Trophoblast cell (in vitro differentiated cells and primary cell): ENCODE data around the gene OGFR.

Experiments
- DNase-seq, 2 donors: peaks; one replicate each; pipeline ENCODE4 v3.0.0-alpha.2; 2016
- H2AFZ ChIP-seq: 2 replicates; pipeline ENCODE4 v1.6.1; 2013; ENCODE audit warnings: low read length, moderate library complexity, mild to moderate bottlenecking; ENCODE audit not compliant: insufficient read depth, poor library complexity
- H2AK5ac ChIP-seq: 2 replicates; pipeline ENCODE4 v1.6.1; 2013; ENCODE audit warnings: mild to moderate bottlenecking, low read length
- H2BK120ac ChIP-seq: 2 replicates; pipeline ENCODE4 v1.6.1; 2013; ENCODE audit warnings: low read length, mild to moderate bottlenecking, moderate library complexity; ENCODE audit not compliant: insufficient read depth, poor library complexity
- H2BK12ac ChIP-seq: 2 replicates; pipeline ENCODE4 v1.6.1; 2013; ENCODE audit warnings: mild to moderate bottlenecking, low read length, moderate library complexity
- H2BK5ac ChIP-seq: 2 replicates; pipeline ENCODE4 v1.6.1; 2013; ENCODE audit warnings: low read length, low read depth, moderate library complexity, mild to moderate bottlenecking; ENCODE audit not compliant: poor library complexity
- H3K14ac ChIP-seq: 2 replicates; pipeline ENCODE4 v1.6.1; 2013; ENCODE audit warnings: mild to moderate bottlenecking, low read length
- H3K18ac ChIP-seq: 2 replicates; pipeline ENCODE4 v1.6.1; 2013; ENCODE audit warnings: mild to moderate bottlenecking, low read length
- H3K23ac ChIP-seq: 2 replicates; pipeline ENCODE4 v1.6.1; 2013; ENCODE audit warnings: low read length
- H3K27ac ChIP-seq: 2 replicates; pipeline ENCODE4 v1.5.1; 2013; ENCODE audit warnings: low read depth, mild to moderate bottlenecking, inconsistent platforms, low read length, moderate library complexity
- H3K27me3 ChIP-seq: 2 replicates; pipeline ENCODE4 v1.6.1; 2013; ENCODE audit warnings: inconsistent platforms, mild to moderate bottlenecking, low read length, moderate library complexity; ENCODE audit not compliant: insufficient read depth
- H3K36me3 ChIP-seq, 2 experiments: 1 replicate in 1 of 2; 2 replicates in 1 of 2; pipeline ENCODE4 v1.6.1; 2013; ENCODE audit warnings: low read length in 2 of 2, mild to moderate bottlenecking in 2 of 2, moderate library complexity in 1 of 2; ENCODE audit not compliant: insufficient read depth in 2 of 2, control insufficient read depth in 1 of 2
- H3K4ac ChIP-seq: 2 replicates; pipeline ENCODE4 v1.6.1; 2013; ENCODE audit warnings: low read depth, mild to moderate bottlenecking, low read length, moderate library complexity
- H3K4me1 ChIP-seq, 2 experiments: 1 replicate in 1 of 2; 2 replicates in 1 of 2; pipeline ENCODE4 v1.6.1; 2013; ENCODE audit warnings: low read length in 2 of 2, mild to moderate bottlenecking in 2 of 2, moderate library complexity in 1 of 2; ENCODE audit not compliant: insufficient read depth in 2 of 2, control insufficient read depth in 1 of 2
- H3K4me2 ChIP-seq: 2 replicates; pipeline ENCODE4 v1.6.1; 2013; ENCODE audit warnings: inconsistent platforms, mild to moderate bottlenecking, low read length, moderate library complexity
- H3K4me3 ChIP-seq: 2 replicates; pipeline ENCODE4 v1.5.1; 2013; ENCODE audit warnings: mild to moderate bottlenecking, low read depth, low read length, inconsistent platforms
- H3K79me1 ChIP-seq: one replicate; pipeline ENCODE4 v1.6.1; 2013; ENCODE audit warnings: low read length
- H3K79me2 ChIP-seq: 2 replicates; pipeline ENCODE4 v1.6.1; 2013; ENCODE audit warnings: low read length, mild to moderate bottlenecking; ENCODE audit not compliant: control insufficient read depth, insufficient read depth, poor library complexity
- H3K9ac ChIP-seq: 2 replicates; pipeline ENCODE4 v1.6.1; 2013; ENCODE audit warnings: mild to moderate bottlenecking, low read length
- H3K9me3 ChIP-seq: 2 replicates; pipeline ENCODE4 v1.6.1; 2013; ENCODE audit warnings: low read depth, mild to moderate bottlenecking, control low read depth, inconsistent platforms, low read length; ENCODE audit not compliant: insufficient read depth
- H4K12ac ChIP-seq: 2 replicates; pipeline ENCODE4 v1.6.1; 2013; ENCODE audit warnings: low read depth, mild to moderate bottlenecking, low read length, moderate library complexity
- H4K8ac ChIP-seq: 2 replicates; pipeline ENCODE4 v1.6.1; 2013; ENCODE audit warnings: low read depth, mild to moderate bottlenecking, low read length, moderate library complexity
- H4K91ac ChIP-seq: one replicate; pipeline ENCODE4 v1.6.1; 2013; ENCODE audit warnings: low read depth, mild to moderate bottlenecking, low read length, moderate library complexity
- WGBS: extraction: QIAGEN DNeasy Blood & Tissue Kit; methylation state at CpG from one replicate; pipeline ENCODE4 v1.1.7; 2013; ENCODE audit warnings: missing lambda C conversion rate; ENCODE audit not compliant: insufficient read length, insufficient coverage; ENCODE audit errors: extremely low coverage; 5-methylcytosine and 5-hydroxymethylcytosine counted together

The OGFR gene

DNA sequence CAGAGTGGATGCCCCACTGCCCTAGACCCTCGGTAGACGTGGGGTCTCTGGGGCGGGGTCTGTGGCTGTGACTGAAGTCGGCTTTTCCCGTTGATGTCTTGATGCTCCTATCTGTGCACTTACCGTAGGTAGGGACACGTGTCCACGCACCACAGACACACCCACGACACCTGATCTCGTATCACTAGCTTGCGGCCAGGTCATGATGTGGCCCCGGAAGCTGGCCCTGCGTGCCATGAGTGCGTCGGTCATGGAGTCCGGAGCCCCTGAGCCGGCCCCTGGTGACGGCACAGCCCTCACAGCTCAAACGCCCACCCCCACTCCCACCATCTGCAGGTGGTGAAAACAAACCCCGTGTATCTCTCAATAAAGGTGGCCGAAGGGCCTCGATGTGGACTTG lies 42.3 kb upstream of the OGFR start:
- Histone ChIP-seq H3K27me3 (no peaks in the 10 kb centered on the region), H3K79me2 (peaks cover 2% of the 10 kb centered on the region), H3K4me2 (no peak overlapping the region), H3K36me3 (no peaks in the 10 kb centered on the region), H2BK120ac (no peak overlapping the region), H4K8ac (no peak overlapping the region), H3K9ac (no peak overlapping the region), H4K91ac (no peak overlapping the region), H3K4ac (no peak overlapping the region), H2AFZ (no peak overlapping the region), H3K23ac (no peak overlapping the region), H4K12ac (no peak overlapping the region), H3K4me1 (peaks cover 8 to 13% of the 10 kb centered on the region in 2 experiments), H2AK5ac (no peak overlapping the region), H2BK12ac (no peak overlapping the region), H3K79me1 (no peaks in the 10 kb centered on the region), H3K14ac (no peak overlapping the region), H3K4me3 (no peak overlapping the region), H3K18ac (no peak overlapping the region), H3K9me3 (no peaks in the 10 kb centered on the region), H2BK5ac (no peak overlapping the region), H3K27ac (no peak overlapping the region)
- no peak for DNase-seq
- no CpG with 5 or more reads among the region's 22 CpGs for WGBS

DNA sequence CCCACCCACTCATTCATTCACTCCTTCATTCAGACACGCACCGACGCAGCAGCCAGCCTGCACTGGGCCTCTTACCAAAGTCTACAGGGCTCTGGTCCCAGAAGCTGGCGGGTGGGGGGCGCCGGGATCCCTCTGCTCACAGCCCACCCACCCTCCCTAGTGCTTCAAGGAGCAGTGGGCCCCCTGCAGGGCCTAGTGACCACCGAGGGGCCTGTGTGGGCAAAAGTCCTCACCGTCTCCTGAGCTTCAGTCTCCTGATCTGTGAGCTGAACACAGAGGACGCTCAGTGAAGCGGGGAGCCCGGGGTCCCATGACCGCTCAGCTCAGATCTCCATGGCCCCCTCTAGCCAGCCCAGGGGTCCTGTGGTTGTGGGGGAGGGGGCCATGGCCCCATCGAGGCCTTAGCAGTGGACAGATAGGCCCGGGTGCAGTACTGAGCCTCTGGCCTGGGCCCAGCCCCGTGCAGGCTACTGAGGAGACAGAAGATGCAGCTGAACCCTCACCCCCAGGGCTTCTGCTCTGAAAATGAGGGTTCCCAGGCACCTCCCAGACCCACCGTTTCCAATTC lies 41.8 kb upstream of the OGFR start:
- no peak overlapping the region for H2BK12ac ChIP-seq
- H3K23ac ChIP-seq, result no peak overlapping the region
- no peak overlapping the region for H4K8ac ChIP-seq
- no peak overlapping the region for H2AK5ac ChIP-seq
- H4K91ac ChIP-seq, result no peak overlapping the region
- H3K4me3 ChIP-seq, result no peak overlapping the region
- no peak overlapping the region for H3K18ac ChIP-seq
- H2AFZ ChIP-seq, result no peak overlapping the region
- peaks cover 8 to 14% of the 10 kb centered on the region in 2 experiments for H3K4me1 ChIP-seq
- no peak overlapping the region for H4K12ac ChIP-seq
- no peak overlapping the region for H3K14ac ChIP-seq
- H3K79me2 ChIP-seq, result peaks cover 2% of the 10 kb centered on the region
- H3K4me2 ChIP-seq, result no peak overlapping the region
- H3K27ac ChIP-seq, result no peak overlapping the region
- H3K9ac ChIP-seq, result no peak overlapping the region
- H3K79me1 ChIP-seq, result no peaks in the 10 kb centered on the region
- no peak overlapping the region for H2BK120ac ChIP-seq
- DNase-seq, result no peak
- WGBS, result no CpG with 5 or more reads among the region's 16 CpGs
- H3K36me3 ChIP-seq, result no peaks in the 10 kb centered on the region
- no peak overlapping the region for H2BK5ac ChIP-seq
- no peak overlapping the region for H3K4ac ChIP-seq
- no peaks in the 10 kb centered on the region for H3K27me3 ChIP-seq
- H3K9me3 ChIP-seq, result no peaks in the 10 kb centered on the region

DNA sequence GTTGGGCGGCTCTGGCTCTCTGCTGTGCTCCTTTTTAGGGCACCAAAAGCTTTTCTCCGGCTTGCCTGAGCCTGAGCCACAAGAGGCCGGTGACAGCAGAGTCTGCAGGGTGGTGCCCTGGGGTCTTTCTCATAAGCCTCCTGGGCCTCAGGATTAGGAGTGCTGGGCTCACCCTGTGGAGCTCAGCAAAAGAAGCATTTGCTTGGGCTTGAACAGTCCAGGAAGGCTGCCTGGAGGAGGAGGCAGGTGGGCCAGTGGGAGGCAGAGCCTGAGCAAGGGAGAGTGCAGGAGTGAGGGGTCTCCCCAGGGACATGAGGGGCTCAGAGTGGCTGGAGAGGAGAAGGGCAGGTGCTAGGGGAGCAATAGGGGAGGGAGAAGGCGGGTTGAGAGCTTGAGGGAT lies 41.2 kb upstream of the OGFR start:
- H3K36me3 ChIP-seq, result no peaks in the 10 kb centered on the region
- H2AK5ac ChIP-seq, result no peak overlapping the region
- H3K4me1 ChIP-seq, result peaks cover 11 to 19% of the 10 kb centered on the region in 2 experiments
- whole genome bisulfite sequencing, result no CpG with 5 or more reads among the region's 4 CpGs
- no peak overlapping the region for H3K9ac ChIP-seq
- no peak for DNase-seq
- H3K79me1 ChIP-seq, result no peaks in the 10 kb centered on the region
- no peak overlapping the region for H4K12ac ChIP-seq
- no peak overlapping the region for H2BK5ac ChIP-seq
- H2BK12ac ChIP-seq, result no peak overlapping the region
- no peak overlapping the region for H3K23ac ChIP-seq
- no peak overlapping the region for H3K4me3 ChIP-seq
- H3K27ac ChIP-seq, result no peak overlapping the region
- H3K18ac ChIP-seq, result no peak overlapping the region
- no peak overlapping the region for H2BK120ac ChIP-seq
- H3K14ac ChIP-seq, result no peak overlapping the region
- H3K9me3 ChIP-seq, result no peaks in the 10 kb centered on the region
- no peak overlapping the region for H3K4me2 ChIP-seq
- H3K4ac ChIP-seq, result no peak overlapping the region
- H4K91ac ChIP-seq, result no peak overlapping the region
- H3K27me3 ChIP-seq, result no peaks in the 10 kb centered on the region
- H2AFZ ChIP-seq, result no peak overlapping the region
- H3K79me2 ChIP-seq, result peaks cover 2% of the 10 kb centered on the region
- H4K8ac ChIP-seq, result no peak overlapping the region

DNA sequence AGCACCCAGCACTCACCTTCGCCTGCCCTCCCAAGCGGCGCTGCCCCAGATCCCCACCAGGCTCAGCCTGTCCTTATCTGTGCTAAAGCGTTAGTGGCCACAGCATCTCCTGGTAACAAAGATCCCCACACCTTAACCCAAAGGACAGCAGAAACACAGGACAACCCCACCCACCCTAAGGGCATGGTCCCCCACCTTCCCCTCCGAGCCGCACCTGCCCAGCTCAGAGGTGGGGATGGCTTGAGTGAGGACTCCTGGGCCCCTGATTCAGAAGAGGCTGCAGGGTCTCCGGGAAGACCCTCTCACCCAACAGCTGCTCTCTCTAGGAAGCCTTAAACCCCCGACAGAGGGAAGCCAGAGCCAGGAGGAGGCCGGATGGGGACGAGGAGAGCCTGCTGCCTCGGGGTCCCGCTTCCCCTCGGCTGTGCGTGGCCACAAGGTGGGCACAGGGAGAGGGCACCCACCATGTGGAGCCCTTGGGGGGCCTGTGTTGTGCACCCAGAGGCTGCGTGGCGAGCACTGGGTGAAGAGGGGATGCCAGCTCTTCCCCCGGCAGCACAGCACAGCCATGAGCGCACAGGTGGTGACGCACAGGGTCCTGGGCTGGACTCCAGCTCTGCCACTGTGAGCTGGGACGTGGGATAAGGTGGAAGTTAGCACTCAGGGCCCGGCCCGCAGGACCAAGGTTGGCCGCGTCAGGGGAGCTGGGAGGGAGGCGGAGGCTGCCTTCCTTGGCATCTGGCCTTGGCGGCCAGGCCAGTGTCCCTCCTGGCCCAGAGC lies 40.3 kb upstream of the OGFR start:
- Histone ChIP-seq H4K12ac (no peak overlapping the region), H3K27me3 (no peaks in the 10 kb centered on the region), H3K4me2 (no peak overlapping the region), H3K14ac (no peak overlapping the region), H3K4ac (no peak overlapping the region), H2BK120ac (no peak overlapping the region), H2AFZ (no peak overlapping the region), H3K18ac (no peak overlapping the region), H3K79me2 (peaks cover 2% of the 10 kb centered on the region), H3K4me1 (peaks cover 12 to 26% of the 10 kb centered on the region in 2 experiments), H3K9me3 (peaks cover 3% of the 10 kb centered on the region), H3K27ac (no peak overlapping the region), H2BK5ac (no peak overlapping the region), H4K8ac (no peak overlapping the region), H3K9ac (no peak overlapping the region), H4K91ac (no peak overlapping the region), H3K36me3 (no peaks in the 10 kb centered on the region), H3K23ac (no peak overlapping the region), H2BK12ac (no peak overlapping the region), H3K79me1 (no peaks in the 10 kb centered on the region), H3K4me3 (no peak overlapping the region), H2AK5ac (no peak overlapping the region)
- no CpG with 5 or more reads among the region's 26 CpGs for WGBS
- no peak for DNase-seq
